WTC11 (cell line): Measurements from ENCODE around the gene LCNL1. TPM values are rescaled to one million over a fixed set of nuclear protein-coding genes. Genes with fewer than 3 reads are reported as not detected.

Source experiments
- ATAC-seq: fragments of 200-7000 bp; cut with Tn5 transposase; 2 replicates; pipeline ENCODE4 v1.10.0; 2021; ENCODE audit warnings: mild to moderate bottlenecking, moderate library complexity
- CTCF ChIA-PET: fragments of 300-600 bp; sonication (Branson Sonifier 250); formaldehyde crosslinking; loops from one replicate; lab custom pipeline; 2021; ENCODE audit warnings: antibody characterized with exemption; lab: Charles Lee
- POLR2A ChIA-PET: fragments of 350-600 bp; sonication (Branson Sonifier 250); formaldehyde crosslinking; loops from one replicate; lab custom pipeline; 2021; ENCODE audit warnings: antibody characterized with exemption; lab: Charles Lee
- DNase-seq: peaks from one replicate; pipeline ENCODE4 v3.0.0; 2021; ENCODE audit warnings: low spot score
- H3K27ac Mint-ChIP-seq: 2 replicates; pipeline ENCODE4 v1.8.0; 2021; ENCODE audit warnings: mixed read lengths
- H3K27me3 Mint-ChIP-seq: 2 replicates; pipeline ENCODE4 v1.8.0; 2021; ENCODE audit warnings: low read depth, mild to moderate bottlenecking, moderate library complexity, mixed read lengths
- H3K36me3 Mint-ChIP-seq: 2 replicates; pipeline ENCODE4 v1.8.0; 2021; ENCODE audit warnings: mixed read lengths
- H3K4me1 Mint-ChIP-seq: 2 replicates; pipeline ENCODE4 v1.8.0; 2022; ENCODE audit warnings: mixed read lengths
- H3K4me3 Mint-ChIP-seq: 2 replicates; pipeline ENCODE4 v1.8.0; 2021; ENCODE audit warnings: mild to moderate bottlenecking, moderate library complexity, mixed read lengths
- H3K9me3 Mint-ChIP-seq: 2 replicates; pipeline ENCODE4 v1.8.0; 2021; ENCODE audit warnings: mixed read lengths
- ARID4B ChIP-seq: sonication (generic); formaldehyde crosslinking; IDR thresholded peaks from 2 replicates; pipeline ENCODE4 v1.8.0; 2023; ENCODE audit warnings: missing genetic modification reagents, mild to moderate bottlenecking, borderline replicate concordance
- EMX1 ChIP-seq: fragments of 250-450 bp; sonication (Bioruptor Pico); IDR thresholded peaks from 2 replicates; pipeline ENCODE4 v1.8.0; 2021; ENCODE audit warnings: mild to moderate bottlenecking
- ESRRA ChIP-seq: sonication (generic); formaldehyde crosslinking; IDR thresholded peaks from 2 replicates; pipeline ENCODE4 v1.8.1; 2022; ENCODE audit warnings: mild to moderate bottlenecking, missing genetic modification reagents, borderline replicate concordance
- FOXJ3 ChIP-seq: sonication (generic); formaldehyde crosslinking; IDR thresholded peaks from 2 replicates; pipeline ENCODE4 v1.9.0; 2021; ENCODE audit warnings: missing genetic modification reagents, mild to moderate bottlenecking, borderline replicate concordance
- GABPB1 ChIP-seq: sonication (generic); formaldehyde crosslinking; IDR thresholded peaks from 2 replicates; pipeline ENCODE4 v1.8.1; 2023; ENCODE audit warnings: mild to moderate bottlenecking, missing genetic modification reagents
- JAZF1 ChIP-seq: fragments of 250-450 bp; sonication (Bioruptor Pico); IDR thresholded peaks from 2 replicates; pipeline ENCODE4 v1.9.0; 2021; ENCODE audit warnings: moderate library complexity, mild to moderate bottlenecking, inconsistent platforms
- MYBL2 ChIP-seq: sonication (generic); formaldehyde crosslinking; IDR thresholded peaks from 2 replicates; pipeline ENCODE4 v1.8.1; 2023; ENCODE audit warnings: mild to moderate bottlenecking, moderate library complexity, missing genetic modification reagents
- OVOL2 ChIP-seq: fragments of 250-450 bp; sonication (Bioruptor Pico); IDR thresholded peaks from 2 replicates; pipeline ENCODE4 v1.9.0; 2021; ENCODE audit warnings: mild to moderate bottlenecking, borderline replicate concordance
- PRDM15 ChIP-seq: sonication (generic); formaldehyde crosslinking; IDR thresholded peaks from 2 replicates; pipeline ENCODE4 v1.8.0; 2022; ENCODE audit warnings: missing genetic modification reagents
- RORB ChIP-seq: fragments of 250-450 bp; sonication (Bioruptor Pico); IDR thresholded peaks from 2 replicates; pipeline ENCODE4 v1.9.0; 2021; ENCODE audit warnings: mild to moderate bottlenecking
- SP1 ChIP-seq: sonication (generic); formaldehyde crosslinking; conservative IDR thresholded peaks from 2 replicates; pipeline ENCODE4 v1.8.1; 2022; ENCODE audit warnings: missing genetic modification reagents
- ZBTB21 ChIP-seq: sonication (generic); formaldehyde crosslinking; IDR thresholded peaks from 2 replicates; pipeline ENCODE4 v1.8.1; 2023; ENCODE audit warnings: mild to moderate bottlenecking, missing genetic modification reagents, borderline replicate concordance
- ZMAT4 ChIP-seq: fragments of 250-450 bp; sonication (Bioruptor Pico); IDR thresholded peaks from 2 replicates; pipeline ENCODE4 v1.9.0; 2021; ENCODE audit warnings: mild to moderate bottlenecking
- ZNF416 ChIP-seq: fragments of 250-450 bp; sonication (Bioruptor Pico); IDR thresholded peaks from 2 replicates; pipeline ENCODE4 v1.9.0; 2021; ENCODE audit warnings: mild to moderate bottlenecking, inconsistent platforms
- ZNF423 ChIP-seq: fragments of 250-450 bp; sonication (Bioruptor Pico); IDR thresholded peaks from 2 replicates; pipeline ENCODE4 v2.1.2; 2022; ENCODE audit warnings: mild to moderate bottlenecking, moderate library complexity
- ZNF425 ChIP-seq: fragments of 250-450 bp; sonication (Bioruptor Pico); conservative IDR thresholded peaks from 2 replicates; pipeline ENCODE4 v1.9.0; 2021; ENCODE audit warnings: mild to moderate bottlenecking
- ZSCAN18 ChIP-seq: fragments of 250-450 bp; sonication (Bioruptor Pico); IDR thresholded peaks from 2 replicates; pipeline ENCODE4 v2.1.2; 2022; ENCODE audit warnings: mild to moderate bottlenecking, moderate library complexity
- total RNA-seq: library from RNA; stranded (reverse); gene quantifications from 3 replicates; pipeline ENCODE4 v1.2.3, GENCODE V29; 2021

Gene LCNL1
- total RNA-seq, 1 experiment from 2014 or later: 0.50 TPM

- no peaks in the 10 kb centered on the region for H3K27me3 Mint-ChIP-seq
- TF ChIP-seq GABPB1 (CRISPR knock-in tag) (no peak), ZBTB21 (CRISPR knock-in tag) (no peak), FOXJ3 (no peak), ZNF425 (CRISPR knock-in tag) (no peak), ESRRA (CRISPR knock-in tag) (no peak), ZSCAN18 (CRISPR knock-in tag) (no peak), RORB (no peak), ZMAT4 (CRISPR knock-in tag) (no peak)
- TF ChIP-seq, all 79 proteins: peak for 0
- H3K4me3 Mint-ChIP-seq: no peak overlapping the region
- H3K4me1 Mint-ChIP-seq: no peaks in the 10 kb centered on the region; the same call in 1 of the 2 replicates
- peaks cover 7% of the 10 kb centered on the region for H3K36me3 Mint-ChIP-seq
- ChIA-PET CTCF (interaction anchor here (0.8 to 3.9 kb wide), 9 partner anchors 9 to 216 kb away, joined by 3 to 38 read pairs (median 5); partner anchors contain the start of gene FUT7), POLR2A (no interaction called here)
- H3K27ac Mint-ChIP-seq: no peak overlapping the region
- no peaks in the 10 kb centered on the region for H3K9me3 Mint-ChIP-seq
- no peak for ATAC-seq
- DNase-seq: no peak
Observed at GRCh38 chr9:137020771-137021567, 38.2 kb downstream of the LCNL1 start.

- H3K9me3 Mint-ChIP-seq: no peaks in the 10 kb centered on the region
- H3K27me3 Mint-ChIP-seq: no peaks in the 10 kb centered on the region
- H3K36me3 Mint-ChIP-seq: peaks cover 5% of the 10 kb centered on the region
- CTCF ChIA-PET: interaction anchor here (0.8 to 3.9 kb wide), 18 partner anchors 9 to 215 kb away, joined by 3 to 38 read pairs (median 6); partner anchors contain the start of genes FUT7, GRIN1, PAXX and SAPCD2
- POLR2A ChIA-PET: interaction anchor here (1.1 kb wide), 1 partner anchor 43 kb away, joined by 3 read pairs; no protein-coding TSS in a partner anchor
- ATAC-seq (no peak), DNase-seq (no peak)
- no peaks in the 10 kb centered on the region; the same call in 1 of the 2 replicates for H3K4me1 Mint-ChIP-seq
- H3K27ac Mint-ChIP-seq: no peak overlapping the region
- no peak overlapping the region for H3K4me3 Mint-ChIP-seq
- no peak for TF ChIP-seq ARID4B (CRISPR knock-in tag)
- TF ChIP-seq EMX1 (CRISPR knock-in tag): no peak
- no peak for TF ChIP-seq JAZF1 (CRISPR knock-in tag)
- no peak for TF ChIP-seq OVOL2 (CRISPR knock-in tag)
- TF ChIP-seq MYBL2 (CRISPR knock-in tag): no peak
- TF ChIP-seq PRDM15 (CRISPR knock-in tag): no peak
- no peak for TF ChIP-seq ESRRA (CRISPR knock-in tag)
- TF ChIP-seq ZNF416: no peak
- no peak for TF ChIP-seq ZNF423 (CRISPR knock-in tag)
- no peak for TF ChIP-seq SP1 (CRISPR knock-in tag)
- TF ChIP-seq, all 79 proteins: peak for 0
Observed at GRCh38 chr9:137021568-137021978, 38.8 kb downstream of the LCNL1 start.
